Liver (tissue), 9 donors: ENCODE data around the gene DIP2B. TPM values are rescaled to one million over a fixed set of nuclear protein-coding genes. Genes with fewer than 3 reads are reported as not detected.

ENCODE experiments used
- DNase-seq: peaks from one replicate; pipeline ENCODE4 v3.0.0-alpha.2; 2017; ENCODE audit warnings: low spot score
- H3K27ac ChIP-seq, 2 donors: one replicate each; pipeline ENCODE4 v1.7.0; 2013; ENCODE audit warnings: inconsistent platforms in 2 of 2, low read length in 2 of 2, control low read depth in 1 of 2, low read depth in 1 of 2, mild to moderate bottlenecking in 1 of 2
- H3K27me3 ChIP-seq, 4 donors: one replicate each; pipeline versions ENCODE4 v1.6.1 to v1.7.0; 2013; ENCODE audit warnings: low read length in 3 of 4, inconsistent platforms in 1 of 4, mild to moderate bottlenecking in 1 of 4, moderate library complexity in 1 of 4; ENCODE audit not compliant: control insufficient read depth in 4 of 4, insufficient read depth in 4 of 4
- H3K36me3 ChIP-seq, 4 donors: one replicate each; pipeline versions ENCODE4 v1.6.1 to v1.7.0; 2013; ENCODE audit warnings: low read length in 3 of 4, mild to moderate bottlenecking in 3 of 4, low read depth in 1 of 4, moderate library complexity in 1 of 4; ENCODE audit not compliant: control insufficient read depth in 4 of 4, insufficient read depth in 3 of 4
- H3K4me1 ChIP-seq, 4 donors: one replicate each; pipeline versions ENCODE4 v1.6.1 to v1.7.0; 2013; ENCODE audit warnings: low read length in 3 of 4, mild to moderate bottlenecking in 3 of 4, moderate library complexity in 1 of 4; ENCODE audit not compliant: control insufficient read depth in 4 of 4, insufficient read depth in 4 of 4
- H3K4me3 ChIP-seq, 3 donors: one replicate each; pipeline versions ENCODE4 v1.6.1 to v1.7.0; 2013; ENCODE audit warnings: low read length in 3 of 3, control low read depth in 1 of 3, low read depth in 1 of 3, mild to moderate bottlenecking in 1 of 3
- H3K9ac ChIP-seq, 2 donors: one replicate each; pipeline ENCODE4 v1.7.0; 2013; ENCODE audit warnings: low read length in 2 of 2, mild to moderate bottlenecking in 2 of 2, moderate library complexity in 2 of 2, control low read depth in 1 of 2, low read depth in 1 of 2
- H3K9me3 ChIP-seq, 4 donors: one replicate each; pipeline versions ENCODE4 v1.6.1 to v1.7.0; 2013; ENCODE audit warnings: low read length in 3 of 4; ENCODE audit not compliant: control insufficient read depth in 4 of 4
- EGR1 ChIP-seq, 2 donors: IDR thresholded peaks; 2 replicates each; pipeline ENCODE4 v1.6.1; 2016 to 2018; ENCODE audit warnings: antibody characterized with exemption in 2 of 2, low read depth in 2 of 2
- FOXA1 ChIP-seq: IDR thresholded peaks from 2 replicates; pipeline ENCODE4 v1.6.1; 2016; ENCODE audit warnings: antibody characterized with exemption
- FOXA2 ChIP-seq: IDR thresholded peaks from 2 replicates; pipeline ENCODE4 v1.6.1; 2016; ENCODE audit warnings: antibody characterized with exemption
- HNF4A ChIP-seq, 2 donors: conservative IDR thresholded peaks; 2 replicates each; pipeline ENCODE4 v1.6.1; 2016; ENCODE audit warnings: antibody characterized with exemption in 2 of 2, mild to moderate bottlenecking in 2 of 2
- HNF4G ChIP-seq: IDR thresholded peaks from 2 replicates; pipeline ENCODE4 v1.6.1; 2016; ENCODE audit warnings: antibody characterized with exemption
- NR2F2 ChIP-seq: IDR thresholded peaks from 2 replicates; pipeline ENCODE4 v1.6.1; 2016; ENCODE audit warnings: antibody characterized with exemption
- RAD21 ChIP-seq, 2 donors: IDR thresholded peaks; 2 replicates each; pipeline ENCODE4 v1.6.1; 2016; ENCODE audit warnings: antibody characterized with exemption in 2 of 2, mild to moderate bottlenecking in 2 of 2
- RXRA ChIP-seq, 2 donors: IDR thresholded peaks; 2 replicates each; pipeline ENCODE4 v1.6.1; 2017 to 2018; ENCODE audit warnings: antibody characterized with exemption in 2 of 2, mild to moderate bottlenecking in 1 of 2
- SP1 ChIP-seq: IDR thresholded peaks from 2 replicates; pipeline ENCODE4 v1.6.1; 2018; ENCODE audit warnings: antibody characterized with exemption, mild to moderate bottlenecking
- TAF1 ChIP-seq: conservative IDR thresholded peaks from 2 replicates; pipeline ENCODE4 v1.6.1; 2016; ENCODE audit warnings: antibody characterized with exemption, mild to moderate bottlenecking
- YY1 ChIP-seq: IDR thresholded peaks from 2 replicates; pipeline ENCODE4 v1.6.1; 2016; ENCODE audit warnings: antibody characterized with exemption, mild to moderate bottlenecking
- WGBS: extraction: QIAGEN DNeasy Blood & Tissue Kit; methylation state at CpG from one replicate; pipeline ENCODE4 v1.1.7; 2013; 5-methylcytosine and 5-hydroxymethylcytosine counted together
- polyA plus RNA-seq, 2 donors: library from polyadenylated mRNA; stranded (reverse) in 1 of 2; unstranded in 1 of 2; fragments of 200-250 nt in 1 of 2; fragments of >200 nt in 1 of 2; fragmentation: Nextera tagmentation in 1 of 2; extraction: Ambion mirVana in 1 of 2; gene quantifications; one replicate each; pipeline versions ENCODE4 v1.2.1 to v1.2.3, GENCODE V29; 2013 to 2015
- total RNA-seq, 2 donors: library from RNA; depleted of rRNA; stranded (reverse); fragments of >200 nt; gene quantifications; one replicate each; pipeline ENCODE4 v1.2.3, GENCODE V29; 2014
- TF ChIP-seq, protein P1 (sequence below): IDR thresholded peaks from 2 replicates; pipeline ENCODE4 v1.6.1; 2016; ENCODE audit warnings: antibody characterized with exemption
- TF ChIP-seq, protein P2 (sequence below): IDR thresholded peaks from 2 replicates; pipeline ENCODE4 v1.6.1; 2016; ENCODE audit warnings: antibody characterized with exemption, mild to moderate bottlenecking
- donor health status: healthy.
- donor health status: healthy.
- donor health status: healthy.
- donor health status: healthy.
- donor health status: healthy.

Gene DIP2B
- total and polyA plus RNA-seq, 4 donors = 4.8 to 30.7 (median 13.8) TPM

DNA sequence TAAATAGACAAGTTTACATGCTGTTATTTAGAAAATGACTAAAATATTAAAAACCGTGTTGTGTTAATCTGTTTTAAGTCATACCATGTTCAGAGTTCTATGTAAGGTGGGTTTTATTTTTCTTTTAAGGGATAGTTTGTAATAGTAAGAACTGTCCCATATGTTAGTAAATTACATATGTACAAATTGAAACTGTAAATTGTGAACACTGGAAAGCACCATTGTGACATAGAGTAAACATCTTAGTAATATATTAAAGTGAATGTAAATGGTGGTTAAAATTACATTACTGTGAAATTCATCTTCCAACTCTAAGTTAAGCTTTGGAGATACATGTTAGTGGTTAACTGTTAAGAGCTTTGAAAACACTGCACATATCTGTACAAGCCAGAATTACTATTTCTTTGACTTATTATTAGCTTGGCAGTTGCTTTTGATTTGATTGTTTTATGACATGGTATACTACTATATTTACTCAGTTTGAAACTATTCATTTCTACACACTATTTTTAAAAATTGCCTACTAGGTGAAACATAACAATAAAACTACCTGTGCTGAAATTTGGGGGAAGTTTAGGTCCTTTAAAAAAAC, 27.4 kb upstream of the DIP2B start:
- TF ChIP-seq HNF4A (conservative IDR thresholded peaks at IDR 0.05) = no peak
- TF ChIP-seq, protein P1, sequence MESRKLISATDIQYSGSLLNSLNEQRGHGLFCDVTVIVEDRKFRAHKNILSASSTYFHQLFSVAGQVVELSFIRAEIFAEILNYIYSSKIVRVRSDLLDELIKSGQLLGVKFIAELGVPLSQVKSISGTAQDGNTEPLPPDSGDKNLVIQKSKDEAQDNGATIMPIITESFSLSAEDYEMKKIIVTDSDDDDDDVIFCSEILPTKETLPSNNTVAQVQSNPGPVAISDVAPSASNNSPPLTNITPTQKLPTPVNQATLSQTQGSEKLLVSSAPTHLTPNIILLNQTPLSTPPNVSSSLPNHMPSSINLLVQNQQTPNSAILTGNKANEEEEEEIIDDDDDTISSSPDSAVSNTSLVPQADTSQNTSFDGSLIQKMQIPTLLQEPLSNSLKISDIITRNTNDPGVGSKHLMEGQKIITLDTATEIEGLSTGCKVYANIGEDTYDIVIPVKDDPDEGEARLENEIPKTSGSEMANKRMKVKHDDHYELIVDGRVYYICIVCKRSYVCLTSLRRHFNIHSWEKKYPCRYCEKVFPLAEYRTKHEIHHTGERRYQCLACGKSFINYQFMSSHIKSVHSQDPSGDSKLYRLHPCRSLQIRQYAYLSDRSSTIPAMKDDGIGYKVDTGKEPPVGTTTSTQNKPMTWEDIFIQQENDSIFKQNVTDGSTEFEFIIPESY = no peak
- TF ChIP-seq SP1 = no peak
- no peak for TF ChIP-seq TAF1
- no peak for TF ChIP-seq FOXA2
- TF ChIP-seq RXRA (IDR thresholded peaks at IDR 0.05) = no peak
- no peak for TF ChIP-seq FOXA1
- Histone ChIP-seq H3K9ac (no peak overlapping the region), H3K9me3 (no peaks in the 10 kb centered on the region), H3K36me3 (peaks cover 9 to 53% (median 38%) of the 10 kb centered on the region in 4 donors), H3K4me3 (no peak overlapping the region), H3K27me3 (no peaks in the 10 kb centered on the region), H3K4me1 (no peaks in the 10 kb centered on the region), H3K27ac (no peak overlapping the region)
- DNase-seq = no peak
- WGBS = 88% methylated on average over 1 of the region's 1 CpG

DNA sequence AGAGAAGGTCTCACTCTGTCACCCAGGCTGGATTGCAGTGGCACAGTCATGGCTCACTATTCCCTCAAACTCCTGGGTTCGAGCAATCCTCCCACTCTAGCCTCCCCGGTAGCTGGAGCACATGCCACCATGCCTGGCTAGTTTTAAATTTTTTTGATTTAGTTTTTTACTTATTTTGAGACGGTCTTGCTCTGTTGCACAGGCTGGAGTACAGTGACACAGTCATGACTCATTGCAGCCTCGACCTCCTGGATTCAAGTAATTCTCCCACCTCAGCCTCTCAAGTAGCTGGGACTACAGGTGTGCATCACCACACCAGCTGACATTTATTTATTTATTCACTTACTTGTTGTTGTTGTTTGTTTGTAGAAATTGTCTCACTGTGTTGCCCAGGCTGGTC, 22.2 kb upstream of the DIP2B start:
- TF ChIP-seq RAD21 (IDR thresholded peaks at IDR 0.05) = no peak
- no peak for TF ChIP-seq NR2F2
- TF ChIP-seq YY1 = no peak
- TF ChIP-seq EGR1 (IDR thresholded peaks at IDR 0.05; ENCODE audit: low read depth in 2 of 2) = no peak
- no peak for TF ChIP-seq FOXA1
- TF ChIP-seq, protein P2, sequence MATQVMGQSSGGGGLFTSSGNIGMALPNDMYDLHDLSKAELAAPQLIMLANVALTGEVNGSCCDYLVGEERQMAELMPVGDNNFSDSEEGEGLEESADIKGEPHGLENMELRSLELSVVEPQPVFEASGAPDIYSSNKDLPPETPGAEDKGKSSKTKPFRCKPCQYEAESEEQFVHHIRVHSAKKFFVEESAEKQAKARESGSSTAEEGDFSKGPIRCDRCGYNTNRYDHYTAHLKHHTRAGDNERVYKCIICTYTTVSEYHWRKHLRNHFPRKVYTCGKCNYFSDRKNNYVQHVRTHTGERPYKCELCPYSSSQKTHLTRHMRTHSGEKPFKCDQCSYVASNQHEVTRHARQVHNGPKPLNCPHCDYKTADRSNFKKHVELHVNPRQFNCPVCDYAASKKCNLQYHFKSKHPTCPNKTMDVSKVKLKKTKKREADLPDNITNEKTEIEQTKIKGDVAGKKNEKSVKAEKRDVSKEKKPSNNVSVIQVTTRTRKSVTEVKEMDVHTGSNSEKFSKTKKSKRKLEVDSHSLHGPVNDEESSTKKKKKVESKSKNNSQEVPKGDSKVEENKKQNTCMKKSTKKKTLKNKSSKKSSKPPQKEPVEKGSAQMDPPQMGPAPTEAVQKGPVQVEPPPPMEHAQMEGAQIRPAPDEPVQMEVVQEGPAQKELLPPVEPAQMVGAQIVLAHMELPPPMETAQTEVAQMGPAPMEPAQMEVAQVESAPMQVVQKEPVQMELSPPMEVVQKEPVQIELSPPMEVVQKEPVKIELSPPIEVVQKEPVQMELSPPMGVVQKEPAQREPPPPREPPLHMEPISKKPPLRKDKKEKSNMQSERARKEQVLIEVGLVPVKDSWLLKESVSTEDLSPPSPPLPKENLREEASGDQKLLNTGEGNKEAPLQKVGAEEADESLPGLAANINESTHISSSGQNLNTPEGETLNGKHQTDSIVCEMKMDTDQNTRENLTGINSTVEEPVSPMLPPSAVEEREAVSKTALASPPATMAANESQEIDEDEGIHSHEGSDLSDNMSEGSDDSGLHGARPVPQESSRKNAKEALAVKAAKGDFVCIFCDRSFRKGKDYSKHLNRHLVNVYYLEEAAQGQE = no peak
- TF ChIP-seq HNF4G = no peak
- TF ChIP-seq, protein P1 = no peak
- DNase-seq = no peak
- no peak overlapping the region for H3K27ac ChIP-seq

More for the DNA sequence above, 22.2 kb upstream of the DIP2B start:
- Histone ChIP-seq H3K4me1 (no peaks in the 10 kb centered on the region), H3K9ac (no peak overlapping the region), H3K9me3 (no peaks in the 10 kb centered on the region), H3K27me3 (no peaks in the 10 kb centered on the region), H3K36me3 (peaks cover 1 to 8% (median 4%) of the 10 kb centered on the region in 4 donors), H3K4me3 (no peak overlapping the region)
- 93% methylated on average over 4 of the region's 4 CpGs for WGBS
